Sigmoid colon (tissue), 7 donors: ENCODE results near the gene RADIL. TPM values are rescaled to one million over a fixed set of nuclear protein-coding genes. Genes with fewer than 3 reads are reported as not detected.

Source experiments
- DNase-seq: peaks from one replicate; pipeline ENCODE4 v3.0.0-alpha.2; 2019
- H3K27ac ChIP-seq, 4 donors: fragments of 200-600 bp; sonication (generic); one replicate each; pipeline ENCODE4 v1.5.1; 2016 to 2019; ENCODE audit warnings: mild to moderate bottlenecking in 1 of 4
- H3K27me3 ChIP-seq, 3 donors: fragments of 200-600 bp; sonication (generic); one replicate each; pipeline ENCODE4 v1.5.1; 2019; ENCODE audit warnings: mild to moderate bottlenecking in 1 of 3
- H3K36me3 ChIP-seq, 4 donors: fragments of 200-600 bp; sonication (generic); one replicate each; pipeline ENCODE4 v1.5.1; 2016 to 2019
- H3K4me1 ChIP-seq, 4 donors: fragments of 200-600 bp; sonication (generic); one replicate each; pipeline ENCODE4 v1.5.1; 2017 to 2019
- H3K4me3 ChIP-seq, 4 donors: fragments of 200-600 bp; sonication (generic); one replicate each; pipeline ENCODE4 v1.5.1; 2017 to 2019; ENCODE audit warnings: mild to moderate bottlenecking in 2 of 4, moderate library complexity in 1 of 4
- H3K9me3 ChIP-seq, 4 donors: fragments of 200-600 bp in 3 of 4; sonication (generic) in 3 of 4; one replicate each; pipeline versions ENCODE4 v1.5.1 to v1.6.1; 2013 to 2019
- EP300 ChIP-seq, 4 donors: sonication (generic); formaldehyde crosslinking; IDR thresholded peaks; one replicate each; pipeline ENCODE4 v1.6.1; 2017; ENCODE audit warnings: antibody characterized with exemption in 4 of 4
- POLR2A ChIP-seq, 2 donors: fragments of 450-650 bp; IDR thresholded peaks; one replicate each; pipeline ENCODE4 v1.6.1; 2016; ENCODE audit warnings: antibody characterized with exemption in 2 of 2, mild to moderate bottlenecking in 2 of 2, moderate library complexity in 2 of 2
- POLR2AphosphoS5 ChIP-seq, 4 donors: sonication (generic); formaldehyde crosslinking; IDR thresholded peaks; one replicate each; pipeline ENCODE4 v1.6.1; 2017; ENCODE audit warnings: antibody characterized with exemption in 4 of 4
- WGBS, 2 donors: extraction: QIAGEN DNeasy Blood & Tissue Kit; methylation state at CpG; one replicate each; pipeline ENCODE4 v1.1.7; 2013; 5-methylcytosine and 5-hydroxymethylcytosine counted together
- intact Hi-C: fragments of 100-400 bp; cut with DNase I; formaldehyde crosslinking; loops from one replicate; pipeline ENCODE4 v1.15.1; 2023
- polyA plus RNA-seq, 3 donors: library from polyadenylated mRNA; stranded (reverse); fragments of 200-250 nt; gene quantifications; one replicate each; pipeline ENCODE4 v1.2.3, GENCODE V29; 2013
- total RNA-seq, 4 donors: library from RNA; depleted of rRNA; stranded (reverse); fragments of >200 nt; gene quantifications; one replicate each; pipeline ENCODE4 v1.1.0, GENCODE V29; 2016
- TF ChIP-seq, protein P1 (sequence below), 4 experiments: fragments of 450-650 bp in 3 of 4; fragments of 200-600 bp in 1 of 4; IDR thresholded peaks; one replicate each; pipeline ENCODE4 v1.5.1; 2016 to 2019; ENCODE audit warnings: antibody characterized with exemption in 4 of 4, mild to moderate bottlenecking in 3 of 4, moderate library complexity in 2 of 4
- donor health status: healthy with polysubstance abuse.
- donor health status: Bipolar disorder and iron deficiency.
- donor health status: healthy.

The RADIL gene
- total and polyA plus RNA-seq, 7 donors = 1.2 to 10.8 (median 5.6) TPM

DNA sequence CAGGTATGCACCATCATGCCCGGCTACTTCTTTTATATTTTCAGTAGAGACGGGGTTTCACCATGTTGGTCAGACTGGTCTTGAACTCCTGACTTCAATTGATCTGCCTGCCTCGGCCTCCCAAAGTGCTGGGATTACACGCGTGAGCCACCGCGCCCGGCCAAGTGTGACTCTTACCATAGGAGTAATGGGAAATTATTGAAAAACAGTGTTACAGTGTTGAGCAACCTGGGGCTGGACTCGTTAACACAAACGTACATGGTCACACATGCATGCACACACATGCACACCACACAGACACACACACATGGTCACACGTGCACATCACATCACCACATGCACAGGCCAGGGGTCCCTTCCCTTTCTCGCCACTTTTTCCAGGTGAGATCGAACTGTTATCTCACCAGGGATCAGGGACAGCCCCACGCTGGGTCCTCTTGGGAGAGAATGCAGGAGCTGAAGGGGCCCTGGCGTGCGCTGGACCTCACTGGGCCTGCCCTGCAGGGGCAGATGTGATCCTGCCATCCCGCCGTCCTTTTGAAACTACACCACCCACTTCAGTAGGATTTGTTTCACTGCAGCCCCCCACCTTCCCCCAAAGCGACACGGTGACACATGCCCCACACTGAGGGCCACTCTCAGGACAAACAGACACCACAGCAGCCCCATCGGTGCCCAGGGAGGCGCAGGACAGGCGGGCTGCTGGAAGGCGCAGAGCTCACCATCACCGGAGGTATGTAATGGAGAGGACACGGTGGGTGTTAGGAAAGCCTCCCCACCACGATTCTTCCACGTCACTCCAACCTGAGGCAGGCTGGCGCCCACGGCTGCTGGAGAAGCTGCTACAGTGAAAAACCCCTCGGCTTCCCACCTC, 10.2 kb downstream of the RADIL start:
- intact Hi-C loops = no loop called here
- no peak overlapping the region for H3K4me3 ChIP-seq
- no peaks in the 10 kb centered on the region for H3K27me3 ChIP-seq
- no peaks in the 10 kb centered on the region for H3K9me3 ChIP-seq
- peak; percentile 41 for DNase-seq
- 88% methylated on average over 31 of the region's 31 CpGs for WGBS, 2 donors
- TF ChIP-seq EP300 (IDR thresholded peaks at IDR 0.05) = no peak
- TF ChIP-seq, protein P1, sequence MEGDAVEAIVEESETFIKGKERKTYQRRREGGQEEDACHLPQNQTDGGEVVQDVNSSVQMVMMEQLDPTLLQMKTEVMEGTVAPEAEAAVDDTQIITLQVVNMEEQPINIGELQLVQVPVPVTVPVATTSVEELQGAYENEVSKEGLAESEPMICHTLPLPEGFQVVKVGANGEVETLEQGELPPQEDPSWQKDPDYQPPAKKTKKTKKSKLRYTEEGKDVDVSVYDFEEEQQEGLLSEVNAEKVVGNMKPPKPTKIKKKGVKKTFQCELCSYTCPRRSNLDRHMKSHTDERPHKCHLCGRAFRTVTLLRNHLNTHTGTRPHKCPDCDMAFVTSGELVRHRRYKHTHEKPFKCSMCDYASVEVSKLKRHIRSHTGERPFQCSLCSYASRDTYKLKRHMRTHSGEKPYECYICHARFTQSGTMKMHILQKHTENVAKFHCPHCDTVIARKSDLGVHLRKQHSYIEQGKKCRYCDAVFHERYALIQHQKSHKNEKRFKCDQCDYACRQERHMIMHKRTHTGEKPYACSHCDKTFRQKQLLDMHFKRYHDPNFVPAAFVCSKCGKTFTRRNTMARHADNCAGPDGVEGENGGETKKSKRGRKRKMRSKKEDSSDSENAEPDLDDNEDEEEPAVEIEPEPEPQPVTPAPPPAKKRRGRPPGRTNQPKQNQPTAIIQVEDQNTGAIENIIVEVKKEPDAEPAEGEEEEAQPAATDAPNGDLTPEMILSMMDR (IDR thresholded peaks at IDR 0.05) = no peak
- TF ChIP-seq POLR2A (IDR thresholded peaks at IDR 0.05) = no peak
- no peak for TF ChIP-seq POLR2AphosphoS5 (IDR thresholded peaks at IDR 0.05)
- no peak overlapping the region for H3K27ac ChIP-seq
- peaks cover 0 to 15% (median 5%) of the 10 kb centered on the region in 4 donors for H3K36me3 ChIP-seq
- H3K4me1 ChIP-seq = peaks cover 0 to 6% (median 3%) of the 10 kb centered on the region in 4 donors

DNA sequence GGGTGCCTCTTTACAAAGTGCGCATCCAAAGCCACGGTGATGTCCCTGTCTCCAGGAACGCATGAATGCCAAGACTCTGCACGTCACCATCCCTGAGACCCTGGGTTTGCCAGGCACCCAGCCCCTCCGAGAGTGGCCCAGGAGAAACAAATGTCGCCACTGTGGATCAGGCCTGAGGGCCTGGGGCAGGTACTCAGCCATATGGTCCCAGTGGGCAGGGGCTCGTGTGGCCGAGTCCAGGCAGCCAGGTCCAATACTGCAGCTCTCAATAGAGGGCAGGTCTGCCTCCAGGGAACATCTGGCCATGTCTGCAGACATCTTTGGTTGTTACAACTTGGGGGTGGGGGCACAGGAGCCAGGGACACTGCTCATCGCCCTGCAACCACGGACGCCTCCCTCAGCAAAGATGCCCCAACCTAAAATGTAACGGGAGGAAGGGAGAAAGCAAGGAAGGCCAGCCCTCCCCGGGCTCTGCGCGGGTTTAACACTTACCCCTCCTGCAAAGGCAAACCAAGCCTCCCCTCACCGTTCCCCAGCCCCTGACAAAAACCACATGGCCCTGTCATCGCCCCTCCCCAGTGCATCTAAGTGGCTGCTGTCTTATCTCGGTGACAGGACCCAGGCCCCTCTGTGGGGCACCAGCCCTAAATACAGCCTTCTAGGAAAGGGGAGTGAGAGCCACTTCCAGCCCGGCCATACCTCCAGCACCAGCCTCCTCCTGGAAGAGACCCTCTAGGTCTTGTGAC, 11.4 kb downstream of the RADIL start:
- no peak overlapping the region for H3K27ac ChIP-seq
- H3K36me3 ChIP-seq = peaks cover 0 to 7% (median 3%) of the 10 kb centered on the region in 4 donors
- intact Hi-C loops = no loop called here
- H3K9me3 ChIP-seq = no peaks in the 10 kb centered on the region
- TF ChIP-seq POLR2AphosphoS5 (IDR thresholded peaks at IDR 0.05) = no peak
- TF ChIP-seq EP300 (IDR thresholded peaks at IDR 0.05) = no peak
- TF ChIP-seq, protein P1 (IDR thresholded peaks at IDR 0.05) = no peak
- no peak for TF ChIP-seq POLR2A (IDR thresholded peaks at IDR 0.05)
- 65 to 77% methylated on average over 19 of the region's 19 CpGs for WGBS, 2 donors
- peaks cover 0 to 6% (median 3%) of the 10 kb centered on the region in 4 donors for H3K4me1 ChIP-seq
- H3K27me3 ChIP-seq = no peaks in the 10 kb centered on the region
- no peak for DNase-seq
- H3K4me3 ChIP-seq = no peak overlapping the region

DNA sequence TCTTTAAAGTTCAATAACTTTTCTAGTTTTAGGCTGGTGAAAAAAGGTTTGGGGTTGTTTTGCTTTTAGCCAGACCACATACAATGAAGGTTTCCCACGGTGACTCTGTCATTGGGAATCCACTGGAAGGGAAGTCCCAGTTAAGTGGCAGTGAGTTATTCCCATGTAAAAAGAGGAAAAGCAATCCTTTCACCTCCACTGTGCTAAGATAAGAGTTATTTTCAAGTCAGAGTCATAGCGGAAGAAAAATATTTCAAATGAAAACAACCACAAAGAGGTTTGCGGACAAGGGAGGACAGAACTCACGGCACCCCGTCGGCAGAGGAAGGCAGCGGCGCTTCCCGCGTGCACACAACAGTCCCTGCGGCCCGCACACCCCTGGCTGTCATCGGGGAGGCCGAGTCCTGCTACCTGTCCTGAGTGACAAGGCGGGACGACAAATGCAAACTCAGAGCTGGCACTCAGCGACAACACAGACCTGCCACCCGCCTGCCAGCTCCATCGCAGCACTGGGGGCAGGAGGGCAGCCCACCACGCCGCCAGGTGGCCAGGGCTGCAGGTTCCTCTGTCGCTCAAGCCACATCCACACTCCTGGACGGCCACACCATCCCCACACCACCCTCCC, 12.3 kb downstream of the RADIL start:
- H3K27ac ChIP-seq = no peak overlapping the region
- intact Hi-C loops = no loop called here
- H3K27me3 ChIP-seq = no peaks in the 10 kb centered on the region
- peaks cover 0 to 6% (median 3%) of the 10 kb centered on the region in 4 donors for H3K4me1 ChIP-seq
- TF ChIP-seq POLR2AphosphoS5 (IDR thresholded peaks at IDR 0.05) = no peak
- no peak for TF ChIP-seq POLR2A (IDR thresholded peaks at IDR 0.05)
- no peak for TF ChIP-seq EP300 (IDR thresholded peaks at IDR 0.05)
- TF ChIP-seq, protein P1 (IDR thresholded peaks at IDR 0.05) = no peak
- no peak overlapping the region for H3K4me3 ChIP-seq
- no peaks in the 10 kb centered on the region for H3K9me3 ChIP-seq
- no peaks in the 10 kb centered on the region for H3K36me3 ChIP-seq
- no peak for DNase-seq
- 56 to 80% methylated on average over 23 of the region's 23 CpGs for WGBS, 2 donors

DNA sequence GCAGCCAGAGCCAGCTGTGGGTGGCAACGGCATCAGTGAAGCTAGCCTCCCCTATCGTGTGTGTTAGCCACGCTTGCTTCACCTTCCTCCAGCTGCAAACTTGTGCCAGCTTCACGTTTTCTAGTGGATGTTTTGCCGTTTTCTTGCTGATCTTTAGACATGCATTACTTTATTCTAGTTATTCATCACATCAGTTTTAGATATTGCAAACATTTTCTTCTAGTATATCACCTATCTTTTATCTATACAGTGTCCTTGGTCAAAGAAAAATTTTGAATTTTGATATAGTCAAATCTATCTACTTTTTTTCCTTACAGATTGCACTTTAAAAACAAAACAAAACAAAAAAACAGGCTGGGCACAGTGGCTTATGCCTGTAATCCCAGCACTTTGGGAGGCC, 15.0 kb downstream of the RADIL start:
- intact Hi-C loops = no loop called here
- Histone ChIP-seq H3K36me3 (no peaks in the 10 kb centered on the region), H3K27me3 (no peaks in the 10 kb centered on the region), H3K9me3 (peaks cover 0 to under 1% (median 0%) of the 10 kb centered on the region in 4 donors), H3K27ac (no peak overlapping the region), H3K4me1 (peaks cover 0 to 6% (median 3%) of the 10 kb centered on the region in 4 donors), H3K4me3 (no peak overlapping the region)
- DNase-seq = no peak
- TF ChIP-seq POLR2A (IDR thresholded peaks at IDR 0.05) = no peak
- no peak for TF ChIP-seq EP300 (IDR thresholded peaks at IDR 0.05)
- no peak for TF ChIP-seq POLR2AphosphoS5 (IDR thresholded peaks at IDR 0.05)
- TF ChIP-seq, protein P1 (IDR thresholded peaks at IDR 0.05) = no peak
- 89 to 94% methylated on average over 5 of the region's 5 CpGs for WGBS, 2 donors
